Measurements from ENCODE around the gene SMC3.

Gene SMC3

DNA sequence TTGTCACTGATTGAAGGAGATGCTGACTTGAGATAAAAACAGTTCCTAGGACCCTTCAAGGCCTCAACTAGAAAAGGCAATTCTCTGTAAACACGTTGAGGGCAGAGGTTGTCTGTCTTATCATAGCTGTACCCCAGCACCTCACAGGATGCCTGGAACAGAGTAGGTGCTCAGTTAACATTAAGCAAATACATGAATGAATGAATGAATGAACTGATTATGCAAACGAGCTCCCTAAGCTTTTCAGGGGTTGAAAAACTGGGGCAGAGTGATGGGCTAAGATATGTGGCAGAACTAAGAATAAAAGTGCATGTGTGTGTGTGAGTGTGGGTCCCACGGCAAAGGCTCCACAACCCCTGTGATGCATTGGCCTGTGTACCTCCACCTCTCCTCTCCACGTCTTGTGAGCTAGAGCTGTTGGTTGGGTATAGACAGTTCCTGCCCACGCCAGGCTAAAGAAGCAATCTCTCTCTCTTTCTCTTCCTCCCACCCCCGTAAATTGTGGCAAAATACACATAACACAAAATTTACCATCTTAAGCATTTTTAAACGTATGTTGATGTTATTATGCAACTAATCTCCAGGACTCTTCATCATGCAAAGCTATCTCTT lies 20.9 kb upstream of the SMC3 start:
- DNase-seq: no peak

DNA sequence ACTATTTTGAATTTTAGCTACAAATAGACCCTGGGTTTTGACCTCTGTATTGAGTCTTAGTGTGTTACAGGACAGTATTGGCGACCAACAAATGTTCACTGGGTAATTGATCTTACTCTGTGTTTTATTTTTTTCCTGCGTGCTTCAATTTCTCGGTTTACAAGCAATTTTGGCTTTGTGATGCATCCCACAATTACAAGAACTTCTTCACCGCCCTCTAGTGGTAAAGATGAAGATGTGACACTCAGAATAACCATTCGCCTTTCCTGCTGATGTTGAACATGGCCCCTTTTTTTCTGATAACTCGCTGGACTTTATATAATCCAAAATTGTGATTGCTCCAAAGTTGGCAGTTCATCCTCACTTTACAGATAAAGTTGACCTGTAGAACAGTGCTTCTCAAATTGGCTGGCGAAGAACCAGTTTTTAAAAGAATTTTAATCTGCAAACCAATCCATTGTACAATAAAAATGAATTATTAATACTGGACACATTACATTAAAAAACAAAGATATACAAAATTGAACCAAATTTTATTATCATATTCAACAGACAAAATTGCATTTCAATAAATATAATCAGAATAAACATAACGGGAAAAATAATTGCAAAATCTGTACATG lies 20.2 kb upstream of the SMC3 start:
- DNase-seq: no peak

DNA sequence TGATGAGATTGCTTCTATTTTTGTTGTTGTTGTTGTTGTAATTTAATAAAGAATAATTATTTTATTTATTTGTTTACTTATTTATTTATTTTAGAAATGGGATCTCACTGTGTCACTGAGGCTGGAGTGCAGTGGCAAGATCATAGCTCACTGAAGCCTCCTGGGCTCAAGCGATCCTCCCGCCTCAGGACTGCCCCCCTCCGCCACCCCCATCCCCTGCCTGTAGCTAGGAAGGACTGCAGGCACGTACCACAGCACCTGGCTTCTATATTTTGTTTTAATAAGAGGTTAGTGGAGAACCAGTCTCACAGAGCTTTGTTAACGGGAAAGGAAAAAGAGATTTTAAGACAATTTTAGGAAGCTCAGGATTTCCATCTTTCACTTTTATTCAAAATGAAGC lies 19.5 kb upstream of the SMC3 start:
- no peak for DNase-seq

DNA sequence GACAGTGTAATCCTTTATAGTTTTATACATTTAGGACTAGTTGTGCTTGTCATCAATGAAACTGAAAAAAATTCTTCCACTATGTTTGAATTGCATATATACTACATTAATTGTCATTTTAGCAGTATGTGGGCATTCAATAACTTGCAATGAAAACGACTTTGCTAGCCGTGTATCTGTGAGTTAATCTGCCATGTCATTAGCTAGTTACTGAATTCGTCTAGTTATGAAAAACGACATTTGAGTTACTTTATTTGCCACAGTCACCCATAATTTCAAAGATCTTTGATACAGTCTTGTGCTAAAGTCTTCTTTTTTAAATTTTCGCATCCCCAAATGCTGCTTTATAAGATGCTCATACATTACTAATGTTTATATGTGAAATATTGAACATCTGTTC lies 18.3 kb upstream of the SMC3 start:
- DNase-seq: no peak

DNA sequence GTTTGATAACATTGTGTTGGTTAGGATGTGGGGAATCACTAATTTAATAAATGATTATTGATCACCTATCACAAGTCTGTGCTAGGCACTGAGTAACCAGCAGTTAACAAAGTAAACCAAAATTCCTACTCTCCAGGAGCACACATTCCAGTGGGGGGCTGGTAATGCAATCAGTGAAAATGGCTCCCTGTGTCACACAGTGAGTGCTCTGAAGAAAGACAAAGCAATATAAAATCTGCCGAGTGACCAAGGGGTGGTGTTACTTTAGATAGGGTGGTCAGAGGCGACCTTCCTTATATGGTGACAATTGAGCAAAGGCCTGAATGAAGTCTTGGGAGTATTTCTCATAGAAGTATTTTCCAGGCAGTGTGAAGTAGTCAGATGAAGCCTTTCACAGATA lies 13.6 kb upstream of the SMC3 start:
- no peak for DNase-seq

DNA sequence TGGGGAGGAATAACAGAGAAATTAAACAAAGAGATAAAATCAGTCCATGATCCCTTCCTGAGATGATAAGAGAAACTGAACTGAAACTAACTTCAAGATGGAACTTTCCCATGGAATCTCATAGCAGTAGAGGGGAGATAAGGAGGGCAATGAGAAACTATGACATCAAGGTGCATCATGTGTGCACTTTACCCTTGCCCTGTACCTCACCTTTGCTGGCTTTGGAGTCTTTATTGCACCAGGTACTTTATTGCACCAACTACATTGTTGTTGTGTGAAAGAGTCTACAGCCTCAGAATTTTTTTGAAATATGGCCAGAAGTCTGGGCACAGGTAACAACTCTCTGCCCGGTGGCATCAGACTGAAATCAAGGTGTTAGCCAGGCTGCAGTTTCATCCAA lies 11.2 kb upstream of the SMC3 start:
- DNase-seq: no peak

DNA sequence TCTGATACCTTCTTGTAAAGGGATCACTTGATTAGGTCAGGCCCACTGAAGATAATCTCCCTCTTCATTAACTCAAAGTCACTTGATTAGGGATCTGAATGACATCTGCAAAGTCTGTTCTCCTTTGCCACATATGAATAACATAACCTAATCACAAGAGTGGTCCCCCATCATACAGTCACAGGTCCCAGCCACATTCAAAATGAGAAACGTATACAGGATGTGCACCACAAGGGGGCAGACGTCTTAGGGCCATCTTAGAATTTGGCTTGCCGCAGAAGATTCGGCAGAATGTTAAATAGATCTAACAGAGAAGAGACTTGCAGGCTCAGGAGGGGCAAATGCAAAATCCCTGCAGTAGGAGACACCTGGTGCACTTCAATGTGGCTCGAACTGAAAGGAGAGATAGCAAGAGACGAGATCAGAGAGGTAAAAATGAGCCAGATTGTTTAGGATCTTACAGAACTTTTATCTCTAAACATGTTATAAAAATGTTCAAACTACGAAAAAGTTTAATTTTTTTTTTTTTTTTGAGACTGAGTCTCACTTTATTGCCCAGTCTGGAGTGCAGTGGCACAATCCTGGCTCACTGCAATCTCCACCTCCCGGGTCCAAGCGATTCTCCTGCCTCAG lies 10.4 kb upstream of the SMC3 start:
- no peak for DNase-seq

DNA sequence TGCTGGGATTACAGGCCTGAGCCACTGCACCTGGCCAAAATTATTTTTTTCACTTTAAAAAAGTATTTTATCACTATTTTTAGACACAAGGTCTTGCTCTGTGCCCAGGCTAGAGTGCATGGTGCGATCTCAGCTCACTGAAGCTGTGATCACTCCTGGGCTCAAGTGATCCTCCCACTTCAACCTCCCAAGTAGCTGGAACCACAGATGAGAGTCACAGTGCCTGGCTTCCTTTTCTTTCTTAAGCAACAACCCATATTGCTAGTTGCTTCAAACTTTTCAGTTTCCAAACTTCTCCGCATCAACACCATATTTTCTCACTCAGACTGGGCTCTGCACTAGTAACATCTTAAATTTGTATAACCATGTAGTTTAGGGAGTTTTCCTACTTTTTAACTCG lies 9.5 kb upstream of the SMC3 start:
- DNase-seq: no peak

DNA sequence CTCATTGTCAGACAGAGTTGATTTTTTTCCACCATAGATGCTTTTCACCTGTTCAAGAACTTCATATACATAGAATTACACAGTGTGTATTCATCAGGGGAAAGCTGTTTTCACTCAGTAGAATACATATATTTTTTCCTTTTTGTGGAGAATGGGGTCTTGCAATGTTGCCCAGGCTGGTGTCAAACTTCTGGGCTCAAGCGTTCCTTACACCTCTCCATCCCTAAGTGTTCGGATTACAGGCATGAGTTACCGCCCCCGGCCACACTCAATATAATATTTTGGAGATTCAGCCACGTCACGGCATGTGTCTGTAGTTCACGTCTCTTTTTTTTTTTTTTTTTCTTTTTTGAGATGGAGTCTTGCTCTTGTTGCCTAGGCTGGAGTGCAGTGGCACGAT lies 7.5 kb upstream of the SMC3 start:
- no peak for DNase-seq

DNA sequence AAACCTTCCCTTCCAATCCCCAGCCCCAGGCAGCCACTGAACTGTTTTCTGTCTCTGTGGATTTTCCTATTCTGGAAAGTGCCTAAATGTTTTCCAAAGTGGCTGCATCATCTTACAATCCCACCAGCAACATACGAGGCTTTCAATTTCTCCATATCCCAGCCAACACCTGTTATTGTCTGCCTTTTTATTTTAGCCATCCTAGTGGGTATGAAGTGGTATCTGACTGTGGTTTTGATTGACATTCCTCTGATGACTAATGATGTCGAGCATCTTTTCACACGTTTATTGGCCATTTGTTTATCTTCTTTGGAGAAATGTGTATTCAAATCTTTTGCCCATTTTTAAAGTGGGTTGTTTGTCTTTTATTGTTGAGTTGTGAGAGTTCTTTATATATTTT lies 6.2 kb upstream of the SMC3 start:
- DNase-seq: no peak

DNA sequence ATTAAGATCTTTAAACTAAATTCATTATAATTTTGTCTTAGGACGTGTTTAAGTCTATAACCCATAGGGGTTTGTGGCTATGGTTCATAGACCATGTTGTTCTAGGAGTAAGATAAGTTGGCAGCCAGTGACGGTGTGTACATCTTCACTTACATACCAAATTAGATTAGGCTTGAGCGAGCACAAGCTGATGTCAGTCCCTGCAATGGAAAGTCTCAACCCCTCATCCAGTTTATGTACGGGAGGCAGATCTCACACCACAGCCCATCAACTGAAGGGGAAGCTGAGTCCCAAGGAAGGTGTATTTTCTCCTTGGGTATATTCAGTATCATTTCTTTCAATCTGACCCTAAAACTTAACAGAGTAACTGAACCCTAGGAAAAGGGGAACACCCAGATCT lies 5.1 kb upstream of the SMC3 start:
- no peak for DNase-seq

DNA sequence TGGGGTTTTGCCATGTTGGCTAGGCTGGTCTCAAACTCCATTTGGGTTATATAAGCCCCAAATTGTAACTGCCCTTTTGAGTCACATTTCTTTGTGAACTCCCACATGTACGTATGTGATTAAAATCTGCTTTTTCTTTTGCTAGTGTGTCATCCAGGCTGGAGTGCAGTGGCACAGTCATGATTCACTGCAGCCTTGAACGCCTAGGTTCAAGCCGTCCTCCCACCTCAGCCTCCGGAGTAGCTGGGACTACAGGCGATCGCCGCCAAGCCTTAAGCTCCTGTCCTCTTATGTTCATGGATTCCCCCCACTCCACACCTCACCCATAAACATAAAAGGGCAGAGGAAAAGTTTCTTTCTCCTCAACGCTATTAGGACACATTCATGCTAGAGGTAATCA lies 4.4 kb upstream of the SMC3 start:
- DNase-seq: no peak

DNA sequence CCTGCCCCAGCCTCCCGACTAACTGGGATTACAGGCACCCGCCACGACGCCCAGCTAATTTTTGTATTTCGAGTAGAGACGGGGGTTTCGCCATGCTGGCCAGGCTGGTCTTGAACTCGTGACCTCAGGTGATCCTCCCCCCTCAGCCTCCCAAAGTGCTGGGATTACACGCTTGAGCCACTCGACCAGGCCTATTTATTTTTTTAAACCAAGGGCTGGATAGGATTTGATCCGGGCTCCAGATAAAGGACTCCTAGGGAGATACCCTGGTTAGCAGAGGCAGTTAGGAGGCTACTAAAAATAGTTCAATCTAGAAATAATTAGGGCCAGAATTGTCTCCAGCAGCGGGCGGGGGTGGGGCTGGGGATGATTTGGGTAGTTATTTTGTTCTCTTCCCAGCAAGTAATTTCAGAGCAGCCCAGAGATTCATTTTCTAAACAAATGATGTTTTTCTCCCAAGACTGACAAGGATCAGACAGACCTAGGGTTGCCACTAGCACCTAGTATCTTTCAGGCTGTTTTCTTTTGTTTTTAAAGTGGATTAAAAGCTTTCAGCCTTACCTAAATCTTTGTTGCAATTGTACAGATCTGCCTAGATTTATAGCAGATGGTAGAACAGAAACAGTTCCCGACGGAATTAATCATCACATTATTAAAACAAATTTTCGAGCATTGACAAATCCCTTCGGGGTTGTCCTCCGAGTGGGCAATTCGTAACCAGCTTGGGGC lies 859 bp upstream of the SMC3 start:
- no peak for DNase-seq

DNA sequence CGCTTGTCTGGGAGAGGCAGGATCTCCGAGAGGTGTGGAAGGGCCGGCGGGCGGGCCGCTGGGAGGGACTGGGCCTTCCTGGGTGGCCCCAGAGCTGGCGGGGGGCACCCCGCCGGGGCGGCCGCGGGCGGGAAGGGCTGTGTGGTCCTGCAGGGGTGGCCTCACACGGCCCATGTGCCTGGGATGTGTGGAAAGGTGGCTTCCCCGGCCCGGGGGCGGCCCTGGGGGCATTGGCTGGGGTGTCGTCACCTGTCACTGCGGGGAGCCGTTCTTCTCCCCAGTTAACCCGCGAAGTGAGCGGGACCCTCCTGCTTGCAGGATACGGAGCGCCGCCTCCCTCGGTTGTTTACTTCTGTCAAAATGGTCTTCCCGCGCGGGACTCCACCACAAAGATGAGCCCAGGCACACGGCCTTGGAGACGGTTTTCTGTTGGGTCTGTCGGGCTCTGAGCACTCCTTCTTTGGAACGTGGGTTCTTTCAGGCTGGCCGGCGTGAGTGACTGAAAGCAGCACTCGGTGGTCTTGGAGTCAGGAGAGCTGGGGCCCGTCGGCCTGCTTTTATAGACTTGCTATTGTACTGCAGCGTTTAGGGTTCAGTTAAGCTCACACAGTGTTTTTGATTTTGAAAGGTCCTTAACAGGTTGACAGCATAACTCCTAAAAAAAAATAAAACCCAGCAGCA lies 700 bp downstream of the SMC3 start:
- no peak for DNase-seq

DNA sequence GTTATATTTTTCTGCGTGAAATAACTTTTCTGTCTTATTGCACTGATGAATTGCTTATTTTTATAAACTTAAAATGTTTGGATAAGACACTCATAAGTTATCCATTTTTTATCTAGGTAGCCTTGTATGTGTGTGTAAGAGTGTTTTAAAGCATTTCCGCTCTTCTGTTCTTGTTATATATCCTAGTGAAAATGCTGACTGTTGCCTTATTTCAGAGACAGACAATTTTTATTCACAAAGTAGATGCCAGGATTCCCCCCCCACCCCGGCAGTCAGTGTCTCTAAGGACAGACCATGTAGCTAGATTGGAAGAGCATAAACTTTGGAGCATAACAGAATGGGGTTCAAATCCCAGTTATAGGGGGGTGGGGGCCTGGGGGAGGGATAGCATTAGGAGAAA lies 1.6 kb downstream of the SMC3 start:
- no peak for DNase-seq

DNA sequence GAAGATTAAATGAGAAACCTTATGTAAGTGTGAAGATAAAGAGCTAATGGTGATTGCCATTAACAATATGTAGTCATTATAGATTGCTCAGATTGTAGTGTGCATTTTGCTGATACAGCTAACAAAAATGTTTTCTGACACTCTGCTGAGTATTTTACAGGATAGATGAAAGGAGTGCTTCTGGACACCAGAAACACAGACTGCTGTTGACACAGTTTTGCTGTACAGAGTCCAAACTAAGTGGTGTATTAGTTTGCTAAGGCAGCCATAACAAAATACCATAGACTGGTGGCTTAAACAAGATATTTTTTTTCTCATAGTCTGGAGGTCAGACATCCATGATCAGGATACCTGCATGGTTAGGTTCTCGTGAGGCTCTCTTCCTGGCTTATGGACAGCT lies 2.2 kb downstream of the SMC3 start:
- no peak for DNase-seq

DNA sequence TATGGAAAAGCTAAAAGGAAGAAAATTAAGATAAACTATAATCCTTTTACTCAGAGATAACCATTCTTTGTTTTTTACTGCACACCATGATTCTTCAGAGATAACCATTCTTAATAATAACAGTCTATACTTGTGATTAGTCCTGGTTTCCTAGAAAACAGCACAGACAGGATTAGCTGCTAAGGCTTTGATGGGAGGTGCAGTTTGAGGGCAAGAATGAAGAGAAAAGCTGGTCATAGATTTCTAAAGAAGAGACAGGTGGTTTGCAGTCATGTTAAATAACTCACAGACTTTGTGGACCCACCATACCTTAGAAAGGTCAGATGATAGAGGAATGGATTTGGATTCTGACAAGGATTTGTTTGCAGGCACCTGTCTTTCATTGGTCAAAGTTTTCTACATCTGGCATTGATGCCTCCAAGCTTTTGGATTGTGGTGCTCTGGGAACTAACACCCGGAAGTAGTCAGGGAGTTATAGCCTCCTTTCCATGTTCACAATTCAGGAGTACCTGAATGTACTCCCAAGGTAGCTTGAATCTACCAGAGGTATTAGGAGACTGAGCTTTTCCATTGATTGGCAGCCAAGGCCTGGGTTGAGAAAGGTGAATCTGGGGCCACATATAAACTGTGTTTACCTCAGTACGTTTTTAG lies 3.7 kb downstream of the SMC3 start:
- DNase-seq: no peak

DNA sequence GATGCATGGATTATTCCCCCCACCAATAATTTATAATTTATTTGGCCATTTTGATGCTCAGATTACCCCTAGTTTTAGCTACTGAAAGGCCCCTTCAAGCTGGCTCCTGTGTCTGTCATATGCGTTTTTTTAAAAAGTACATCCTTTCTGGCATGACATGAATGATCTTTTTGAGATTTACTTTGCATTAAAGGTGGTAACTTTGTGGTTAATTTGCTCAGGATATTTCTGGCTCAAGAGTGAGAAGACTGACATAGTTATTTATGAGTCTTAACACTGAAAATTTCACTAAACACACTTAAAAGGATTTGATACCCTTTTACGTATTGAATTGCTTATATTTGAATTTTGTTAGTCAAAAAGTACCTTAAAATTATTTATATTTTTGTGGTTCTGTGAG lies 5.4 kb downstream of the SMC3 start:
- DNase-seq: no peak

DNA sequence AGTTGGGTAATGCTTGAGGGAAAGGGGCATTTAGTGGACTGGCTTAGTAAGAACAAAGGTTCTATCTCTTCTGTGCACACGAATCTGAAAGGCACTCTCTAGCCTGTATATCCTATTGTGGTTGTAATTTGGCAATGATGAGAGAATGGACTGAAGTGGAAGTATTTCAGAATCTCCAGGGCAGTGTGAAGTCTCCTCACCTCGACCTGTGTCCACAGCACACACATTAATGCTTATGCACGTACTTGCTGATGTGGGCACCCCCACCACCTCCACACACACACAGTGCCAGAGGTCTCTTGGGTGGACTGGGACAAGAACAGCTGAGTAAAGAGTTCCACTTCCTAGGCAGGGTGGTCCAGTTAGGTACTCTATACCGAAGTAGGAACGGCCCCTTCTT lies 6.9 kb downstream of the SMC3 start:
- no peak for DNase-seq

DNA sequence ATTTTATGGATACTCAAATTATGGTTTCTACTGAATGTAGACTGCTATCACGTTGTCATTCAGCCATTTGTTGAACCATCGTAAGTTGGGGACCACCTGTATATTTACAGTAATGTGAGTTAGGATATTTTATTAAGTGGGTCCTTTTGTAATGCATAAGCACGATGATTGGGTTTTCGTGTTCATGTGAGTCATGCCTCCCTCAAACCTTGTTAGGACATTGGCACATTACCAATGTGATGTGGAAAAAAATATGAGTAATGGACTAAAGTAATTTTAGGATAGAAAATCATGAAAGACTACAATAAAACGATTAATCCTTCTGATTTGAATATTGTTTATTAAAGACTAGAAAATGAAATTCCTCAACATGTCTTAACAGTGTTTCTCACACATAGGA lies 8.7 kb downstream of the SMC3 start:
- no peak for DNase-seq

DNA sequence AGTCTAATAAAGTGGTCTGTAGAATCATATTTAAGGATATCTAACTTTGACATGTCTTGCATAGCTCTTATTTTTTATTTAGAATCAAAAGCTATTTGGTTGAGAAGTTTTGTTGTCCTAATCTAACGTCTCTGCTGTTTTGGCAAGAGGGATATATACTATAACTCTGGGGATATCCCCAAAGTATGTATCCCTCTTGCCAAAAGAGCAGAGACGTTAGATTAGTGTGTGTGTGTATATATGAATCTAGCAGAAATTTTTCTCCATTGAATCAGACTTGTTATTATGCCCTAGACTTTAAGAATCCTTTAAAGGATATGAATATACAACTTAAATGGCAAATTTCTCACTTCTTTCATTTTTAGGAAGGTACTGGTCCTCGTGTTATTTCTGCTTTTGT lies 9.6 kb downstream of the SMC3 start:
- no peak for DNase-seq

DNA sequence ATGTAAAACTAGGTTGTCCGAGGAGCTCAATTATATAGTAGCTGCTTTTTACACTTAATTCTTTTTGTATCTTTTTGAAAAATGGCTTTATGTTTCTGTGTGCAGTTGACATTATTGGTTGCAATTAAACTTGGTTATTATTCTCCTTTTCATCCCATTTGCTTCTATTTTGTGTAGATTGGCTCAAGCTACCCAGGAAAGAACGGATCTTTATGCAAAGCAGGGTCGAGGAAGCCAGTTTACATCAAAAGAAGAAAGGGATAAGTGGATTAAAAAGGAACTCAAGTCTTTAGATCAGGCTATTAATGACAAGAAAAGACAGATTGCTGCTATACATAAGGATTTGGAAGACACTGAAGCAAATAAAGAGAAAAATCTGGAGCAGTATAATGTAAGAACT lies 16.5 kb downstream of the SMC3 start:
- DNase-seq: no peak

DNA sequence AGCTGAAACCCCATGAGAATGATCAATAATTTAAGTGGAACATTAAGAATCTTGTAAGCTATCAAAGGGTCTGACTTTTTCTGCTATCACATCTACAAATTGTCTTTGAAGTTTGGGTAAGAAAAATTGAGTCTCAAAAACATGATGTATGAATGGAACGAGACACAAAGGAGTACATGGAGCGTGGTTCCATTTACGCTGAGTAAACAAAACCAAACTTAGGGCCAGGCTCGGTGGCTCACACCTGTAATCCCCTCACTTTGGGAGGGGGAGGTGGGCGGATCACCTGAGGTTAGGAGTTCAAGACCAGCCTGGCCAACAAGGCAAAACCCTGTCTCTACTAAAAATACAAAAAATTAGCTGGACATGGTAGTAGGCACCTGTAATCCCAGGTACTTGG lies 24.3 kb downstream of the SMC3 start:
- no peak for DNase-seq
